Stimulated activated CD4-positive, alpha-beta T cell treated with anti-CD3 and anti-CD28 coated beads, TNF-alpha, amount 100 ng/mL, for 24 hours (primary cell): ENCODE results near the gene CRHR1.

Source experiments
- DNase-seq, 3 experiments: peaks; one replicate each; pipeline ENCODE4 v3.0.0-alpha.2; 2020; ENCODE audit warnings: low read depth in 3 of 3

CRHR1 gene

DNA sequence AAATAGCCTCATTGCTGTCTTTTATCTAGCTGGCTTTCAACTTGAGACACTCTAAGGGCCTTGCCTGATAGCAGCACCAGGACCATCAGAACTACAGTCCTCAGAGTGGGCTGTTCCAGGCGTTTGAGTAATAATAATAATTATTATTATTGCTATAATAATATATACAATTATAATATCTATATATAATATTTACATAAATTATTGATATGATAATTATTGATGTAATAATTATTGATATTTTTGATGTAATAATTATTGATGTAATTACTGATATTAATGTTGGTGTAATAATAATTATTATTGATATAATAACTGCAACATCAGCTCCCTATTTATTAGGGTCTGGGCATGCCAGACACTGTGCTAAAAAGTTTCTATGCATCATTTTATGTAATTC is 25.6 kb upstream of the CRHR1 start:
- DNase-seq = no peak

DNA sequence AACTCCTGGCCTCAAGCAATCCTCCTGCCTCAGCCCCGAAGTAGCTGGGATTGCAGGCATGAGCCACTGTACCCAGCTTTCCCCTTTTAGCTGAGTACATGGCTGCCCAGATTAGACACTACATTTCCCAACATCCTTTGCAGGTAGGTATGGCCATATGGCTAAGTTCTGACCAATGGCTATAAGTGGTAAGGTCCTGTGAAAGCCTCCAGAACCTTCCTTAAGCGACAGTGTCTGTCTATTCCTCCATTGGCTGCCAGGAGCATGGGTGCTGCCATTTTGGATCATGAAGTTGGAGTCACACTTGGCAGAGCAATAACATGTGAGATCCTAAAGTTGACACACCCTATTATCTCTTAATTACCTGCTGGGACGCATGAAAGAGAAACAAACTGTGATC is 24.4 kb upstream of the CRHR1 start:
- DNase-seq = no peak

DNA sequence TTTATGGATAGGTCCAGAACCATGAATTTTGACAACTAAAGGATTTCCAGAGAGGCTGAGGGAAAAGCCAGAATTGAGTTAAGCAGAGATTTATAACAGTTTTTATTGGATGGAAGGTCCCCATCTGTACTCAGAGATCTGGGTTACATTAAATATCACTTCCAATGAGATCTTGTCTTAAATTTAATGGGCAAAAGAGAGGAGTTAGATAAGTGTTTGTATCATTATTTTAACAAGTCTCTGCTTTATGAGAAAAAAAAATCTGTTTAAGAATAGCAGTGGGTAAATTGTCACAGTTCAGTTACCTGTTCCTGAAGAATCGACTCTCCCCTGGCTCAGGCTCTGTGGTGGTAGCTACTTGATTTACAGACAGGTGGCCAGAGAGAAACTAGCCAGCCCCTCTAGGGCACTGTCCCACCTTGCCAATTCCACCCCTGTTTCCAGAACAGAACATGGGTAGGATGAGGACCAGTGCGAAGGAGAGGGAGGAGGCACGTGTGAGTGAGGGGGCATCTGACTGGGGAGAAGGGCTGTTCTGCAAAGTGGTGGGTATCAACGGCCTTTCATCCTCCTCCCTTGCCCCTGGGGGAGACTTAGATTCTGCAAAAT is 22.1 kb upstream of the CRHR1 start:
- DNase-seq = no peak

DNA sequence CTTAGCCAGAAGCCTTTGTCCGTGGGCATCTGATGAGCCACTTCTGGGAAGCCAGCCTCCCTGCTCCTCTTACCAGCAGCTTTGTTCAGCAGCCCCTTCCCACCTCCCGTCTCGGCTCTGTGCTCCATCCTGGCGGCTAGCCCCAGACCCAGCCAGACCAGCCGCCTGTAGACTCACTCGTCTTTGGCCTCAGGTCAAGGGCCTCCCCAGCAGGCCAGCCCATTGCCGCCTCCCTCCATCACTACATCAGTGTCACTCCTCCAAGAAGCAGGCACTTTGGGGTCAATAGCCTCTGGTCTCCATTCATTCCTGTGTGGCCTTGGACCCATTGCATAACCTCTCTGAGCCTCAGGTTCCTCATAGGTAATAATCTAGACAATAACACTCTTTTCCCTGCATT is 20.9 kb upstream of the CRHR1 start:
- DNase-seq = no peak

DNA sequence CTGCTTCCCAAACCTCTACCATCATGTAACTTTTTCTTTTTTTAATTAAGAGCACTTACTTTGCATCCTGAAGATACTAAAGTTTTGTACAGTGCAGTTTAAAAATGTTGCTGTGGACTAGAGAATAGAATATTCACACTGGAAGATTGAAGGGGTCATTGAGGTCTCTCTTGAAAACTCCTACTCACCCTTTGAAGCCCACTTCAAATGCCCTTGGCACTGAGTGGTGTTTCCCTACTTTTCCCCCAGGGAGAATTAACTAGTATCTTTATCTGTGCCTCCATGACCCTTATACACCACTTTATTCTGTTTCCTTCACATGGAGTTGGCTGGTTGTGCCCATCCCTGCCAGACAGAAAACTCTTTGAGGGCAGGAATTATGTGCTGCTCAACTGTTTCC is 19.6 kb upstream of the CRHR1 start:
- DNase-seq = no peak

DNA sequence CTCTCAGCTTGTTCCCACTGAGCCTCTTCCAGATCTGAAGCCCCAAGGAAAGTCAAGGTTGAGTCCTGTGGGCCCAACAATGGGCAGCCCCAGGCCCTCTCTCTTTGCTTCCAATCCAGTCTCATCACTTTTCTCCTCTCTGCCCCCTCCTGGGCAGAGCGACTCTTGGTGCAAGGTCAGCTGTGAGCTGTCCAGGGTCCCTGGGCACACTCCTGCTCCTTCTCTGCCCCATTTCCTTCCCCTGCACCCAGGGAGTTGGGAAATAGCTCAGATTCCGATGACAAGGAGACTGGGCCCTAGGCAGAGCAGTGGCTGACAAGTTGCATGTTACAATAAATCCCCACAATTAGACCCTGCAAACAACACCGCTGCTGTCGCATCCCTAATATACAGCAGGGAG is 16.1 kb upstream of the CRHR1 start:
- no peak for DNase-seq

DNA sequence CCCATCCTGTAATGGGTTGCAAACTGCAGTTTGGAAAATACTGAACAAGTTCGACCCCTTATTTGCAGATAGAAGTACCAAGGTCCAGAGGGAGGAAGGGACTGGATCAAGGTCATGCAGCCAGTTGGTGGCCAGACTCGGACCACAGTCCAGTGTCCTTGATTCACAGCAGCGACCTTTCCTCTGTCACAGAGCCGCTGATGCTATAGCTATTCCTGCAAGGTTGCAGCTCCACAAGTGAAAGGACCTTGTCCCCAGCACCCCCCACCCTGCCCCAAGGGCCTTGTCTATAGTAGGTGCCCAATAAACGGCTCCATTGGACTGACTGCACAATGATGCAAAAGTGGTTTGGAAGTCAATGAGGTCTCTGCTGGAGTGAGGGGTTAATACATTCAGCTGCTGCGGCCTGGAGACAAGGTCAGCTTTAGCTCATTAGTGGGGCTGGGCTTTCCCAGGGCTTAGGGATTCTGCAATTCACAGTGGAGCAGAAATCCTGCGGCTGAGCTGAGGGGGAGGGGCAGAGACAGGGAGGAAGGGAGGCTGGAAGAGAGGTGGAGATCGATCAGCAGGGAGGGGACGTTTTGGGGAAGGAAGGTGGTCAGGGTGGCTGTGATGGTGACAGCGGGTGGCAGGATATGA is 13.4 kb upstream of the CRHR1 start:
- no peak for DNase-seq

DNA sequence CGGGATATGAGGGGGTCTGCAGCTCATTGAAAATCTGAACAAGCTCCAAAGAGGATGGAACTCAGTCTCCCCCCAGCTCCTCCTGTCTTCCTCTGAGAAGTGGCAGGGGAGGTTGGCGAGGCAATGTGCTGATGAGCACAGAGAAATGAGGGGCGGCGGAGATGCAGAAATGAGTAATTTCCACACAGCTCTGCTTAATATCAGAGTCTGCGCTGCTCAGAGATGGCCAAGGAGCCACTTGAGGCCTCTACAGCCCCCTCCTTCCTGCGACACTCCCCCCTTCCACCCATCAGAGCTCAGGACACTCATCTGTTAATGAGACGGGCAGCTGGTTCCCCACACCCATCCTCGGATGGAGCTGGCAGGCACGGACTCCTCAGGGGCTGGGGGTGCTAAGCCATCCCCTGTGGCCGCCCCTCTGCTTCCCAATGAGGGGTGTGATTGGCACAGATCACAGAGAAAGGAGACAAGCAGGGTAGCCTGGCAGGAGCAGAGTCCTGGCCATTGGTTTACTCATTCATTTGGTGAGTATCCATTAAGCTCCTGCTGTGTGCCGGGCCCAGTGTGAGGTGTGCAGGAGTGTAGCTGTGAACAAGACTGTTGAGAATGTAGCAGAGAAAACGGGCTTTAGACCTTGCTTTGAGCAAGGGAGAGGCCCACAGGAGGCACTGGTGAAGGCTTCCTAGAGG is 12.7 kb upstream of the CRHR1 start:
- DNase-seq = no peak

DNA sequence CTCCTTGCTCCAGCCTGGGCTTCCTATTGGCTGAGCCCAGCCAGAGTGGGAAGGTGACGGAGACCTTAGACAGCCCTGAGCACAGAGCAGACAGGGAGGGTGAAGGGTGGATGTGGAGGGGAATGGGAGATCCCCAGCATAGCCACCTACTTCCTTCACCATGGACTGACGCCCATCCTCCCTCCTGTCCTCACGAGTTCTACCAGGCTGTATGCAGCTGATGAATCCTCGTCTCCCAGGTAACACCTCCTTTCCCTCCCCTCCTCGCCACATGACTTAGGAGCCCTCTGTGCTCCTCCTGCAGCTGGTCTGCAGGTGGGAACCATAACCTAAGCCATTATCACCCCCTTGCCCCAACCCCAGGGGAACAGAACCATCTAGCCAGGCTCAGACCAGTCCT is 9.0 kb upstream of the CRHR1 start:
- no peak for DNase-seq

DNA sequence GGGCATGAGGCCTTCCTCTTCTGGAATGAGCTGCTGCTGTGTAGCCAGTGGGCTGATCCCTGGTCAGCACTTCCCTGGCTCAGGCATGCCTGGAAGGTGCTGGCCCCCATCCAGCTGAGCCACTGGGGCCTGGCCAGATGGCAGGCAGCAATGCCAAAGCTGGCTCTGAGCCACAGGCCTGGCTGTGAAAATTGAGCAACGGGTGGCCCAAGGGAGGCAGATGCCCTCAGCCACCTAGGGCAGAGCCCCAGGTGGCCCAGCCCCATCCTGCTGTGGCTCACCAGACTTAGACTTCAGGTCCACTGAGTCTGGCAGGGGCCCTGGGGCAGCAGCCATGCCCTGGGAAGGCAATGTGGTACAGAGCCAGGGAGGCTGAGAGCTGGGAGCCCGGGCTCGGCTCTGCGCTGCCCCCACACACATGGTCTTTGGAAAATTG is 8.5 kb upstream of the CRHR1 start:
- DNase-seq = no peak

DNA sequence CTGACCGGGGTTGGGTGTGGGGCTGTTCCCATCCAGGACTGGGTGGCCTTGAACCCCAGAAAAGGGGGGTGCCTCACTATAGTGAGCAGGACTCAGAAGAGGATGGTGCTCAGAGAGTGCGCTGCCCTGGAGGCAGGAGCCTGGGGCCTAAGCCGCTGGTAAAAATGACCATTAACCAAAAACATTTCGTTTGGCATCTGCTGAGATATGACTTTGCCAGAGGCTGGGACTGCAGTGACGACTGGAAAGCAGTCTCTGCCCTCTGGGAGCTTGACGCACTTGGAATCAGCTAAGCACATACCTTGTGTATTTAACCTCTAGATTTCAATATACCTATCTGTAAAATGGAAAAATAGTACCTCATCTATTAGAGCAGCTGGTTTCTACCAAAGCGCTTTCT is 7.2 kb upstream of the CRHR1 start:
- DNase-seq = no peak

DNA sequence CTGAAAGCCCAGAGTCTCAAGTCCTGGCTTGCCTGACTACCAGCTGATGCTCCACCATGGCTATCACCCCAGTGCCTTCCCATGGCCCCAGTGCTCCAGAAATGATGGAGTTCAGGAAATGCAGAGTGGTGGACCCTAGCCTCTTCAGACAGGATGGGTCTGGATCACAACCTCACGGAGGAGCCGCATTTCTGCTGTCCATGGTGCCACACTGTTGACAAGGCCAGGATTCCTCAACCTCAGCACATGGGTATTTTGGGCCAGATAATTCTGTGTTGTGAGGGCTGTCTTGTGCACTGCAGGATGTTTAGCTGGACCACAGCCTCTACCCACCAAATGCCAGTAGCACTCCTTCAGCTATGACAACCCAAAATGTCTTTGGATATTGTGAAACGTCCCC is 6.7 kb upstream of the CRHR1 start:
- no peak for DNase-seq

DNA sequence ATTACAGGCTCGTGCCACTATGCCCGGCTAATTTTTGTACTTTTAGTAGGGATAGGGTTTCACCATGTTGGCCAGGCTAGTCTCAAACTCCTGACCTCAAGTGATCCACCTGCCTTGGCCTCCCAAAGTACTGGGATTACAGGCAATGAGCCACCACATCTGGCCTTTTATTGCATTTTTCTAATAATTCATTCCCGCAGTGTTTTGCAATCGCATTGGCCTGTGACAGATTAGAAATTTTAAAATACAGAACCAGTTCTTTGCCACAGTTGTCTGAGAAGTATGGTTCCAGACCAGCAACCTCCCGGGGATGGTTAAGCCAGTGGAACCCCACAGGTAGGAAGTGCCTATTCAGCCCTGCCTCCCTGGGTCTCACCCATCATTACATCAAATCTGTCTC is 3.2 kb upstream of the CRHR1 start:
- no peak for DNase-seq

DNA sequence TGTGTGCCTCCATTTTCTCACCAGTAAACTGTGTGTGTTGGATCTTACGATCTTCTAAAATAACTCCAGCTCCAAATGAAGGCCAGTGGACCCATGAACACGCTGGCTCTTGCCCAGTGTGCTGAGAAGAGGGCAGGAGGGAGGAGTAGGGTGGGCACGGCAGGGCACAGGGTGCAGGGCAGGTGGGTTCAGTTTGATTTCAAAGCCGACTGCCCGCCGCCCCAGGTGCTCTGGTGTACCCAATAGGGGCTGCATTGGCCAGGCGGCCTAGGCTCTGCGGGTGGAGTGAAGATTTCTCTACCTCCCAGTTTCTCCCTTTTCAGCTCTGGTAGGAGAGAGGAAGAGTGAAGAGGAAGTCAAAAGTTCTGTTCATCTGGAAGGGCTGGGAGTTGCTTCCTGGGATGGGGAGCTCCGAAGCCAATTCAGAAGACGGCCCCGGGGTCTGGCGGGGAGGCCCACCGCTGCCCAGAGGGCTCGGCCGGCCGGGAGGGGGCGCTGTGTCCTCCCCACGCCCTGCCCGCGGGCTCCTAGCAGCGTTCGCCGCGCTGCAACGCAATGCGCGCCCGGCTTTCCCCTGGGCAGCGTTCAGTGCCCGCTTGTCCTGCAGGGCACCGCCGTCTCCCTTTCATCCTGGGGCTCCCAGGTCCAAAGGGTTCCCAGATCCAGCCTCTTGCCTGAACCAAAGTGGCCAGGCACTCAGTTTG is 1.1 kb upstream of the CRHR1 start:
- peak in 2 of 3 experiments; percentile 12 to 51 for DNase-seq

DNA sequence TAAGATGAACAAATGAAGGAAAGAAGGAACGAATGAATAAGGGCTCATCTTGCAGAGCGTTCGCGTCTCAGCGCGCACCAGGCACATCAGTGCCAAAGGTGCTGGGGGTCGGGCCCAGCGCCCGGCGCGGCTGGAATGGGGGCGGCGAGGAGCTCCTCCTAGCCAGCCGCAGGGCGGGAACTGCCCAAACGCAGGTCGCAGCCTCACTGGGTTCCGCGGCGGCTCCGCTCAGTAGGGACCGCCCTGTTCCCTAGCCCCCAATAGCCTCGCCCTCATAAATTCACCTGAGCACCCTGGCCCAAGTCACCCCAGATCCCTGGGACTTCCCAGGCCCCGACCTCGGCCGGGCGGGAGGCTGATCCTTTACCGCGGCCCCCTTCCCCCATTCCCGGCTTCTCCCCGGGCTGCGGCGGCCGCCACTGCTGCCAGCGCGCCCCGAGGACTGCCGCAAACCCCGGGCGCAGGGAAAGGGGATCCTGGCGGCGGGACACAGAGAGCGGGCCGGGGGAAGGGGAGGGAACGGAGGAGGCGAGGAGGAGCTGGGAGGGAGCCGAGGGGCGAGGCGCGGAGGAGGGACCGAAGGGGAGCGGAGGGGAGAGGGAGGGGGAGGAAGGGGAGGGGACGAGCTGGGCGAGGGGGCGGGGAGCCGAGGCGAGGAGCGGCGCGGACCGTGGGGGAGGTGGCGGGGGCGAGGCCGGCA is 377 bp upstream of the CRHR1 start:
- peak in 1 of 3 experiments; percentile 9 for DNase-seq

DNA sequence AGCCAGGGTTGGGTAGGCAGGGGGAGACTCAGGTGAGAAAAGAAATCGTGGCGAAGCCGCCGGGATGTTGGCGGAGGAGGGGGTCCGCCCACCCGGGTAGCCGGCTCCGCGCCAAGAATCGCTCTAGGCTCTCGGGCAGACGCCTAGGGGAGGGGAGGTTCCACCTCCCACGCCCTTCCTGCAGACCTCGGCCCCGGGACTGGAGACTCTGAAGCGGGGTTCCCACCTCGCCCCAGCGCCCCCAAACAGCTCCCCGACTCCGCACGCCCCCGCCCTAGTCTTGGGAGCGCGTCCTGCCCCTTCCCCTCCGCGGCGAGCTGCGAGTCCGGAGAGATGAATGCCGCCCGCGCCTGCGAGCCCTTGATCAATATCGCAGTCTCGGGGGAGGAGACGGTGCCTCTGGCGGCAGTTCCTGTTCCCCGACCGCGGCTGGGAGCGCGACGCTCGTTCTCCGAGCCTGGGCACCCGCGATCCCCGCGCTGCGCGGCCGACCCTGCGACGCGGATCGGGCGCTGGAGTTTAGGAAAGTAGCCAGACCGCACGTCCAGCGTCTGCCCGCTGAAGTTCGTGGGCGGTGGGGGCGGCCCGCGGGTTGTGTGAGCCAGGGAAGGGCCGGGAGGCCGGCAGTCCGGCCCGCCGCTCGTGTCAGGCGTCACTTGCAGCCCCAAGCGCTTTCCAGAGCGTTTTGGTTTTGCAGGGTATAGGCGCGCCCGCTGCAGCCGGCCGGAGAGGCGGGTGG is 790 bp downstream of the CRHR1 start:
- peak in 1 of 3 experiments; percentile 47 for DNase-seq

DNA sequence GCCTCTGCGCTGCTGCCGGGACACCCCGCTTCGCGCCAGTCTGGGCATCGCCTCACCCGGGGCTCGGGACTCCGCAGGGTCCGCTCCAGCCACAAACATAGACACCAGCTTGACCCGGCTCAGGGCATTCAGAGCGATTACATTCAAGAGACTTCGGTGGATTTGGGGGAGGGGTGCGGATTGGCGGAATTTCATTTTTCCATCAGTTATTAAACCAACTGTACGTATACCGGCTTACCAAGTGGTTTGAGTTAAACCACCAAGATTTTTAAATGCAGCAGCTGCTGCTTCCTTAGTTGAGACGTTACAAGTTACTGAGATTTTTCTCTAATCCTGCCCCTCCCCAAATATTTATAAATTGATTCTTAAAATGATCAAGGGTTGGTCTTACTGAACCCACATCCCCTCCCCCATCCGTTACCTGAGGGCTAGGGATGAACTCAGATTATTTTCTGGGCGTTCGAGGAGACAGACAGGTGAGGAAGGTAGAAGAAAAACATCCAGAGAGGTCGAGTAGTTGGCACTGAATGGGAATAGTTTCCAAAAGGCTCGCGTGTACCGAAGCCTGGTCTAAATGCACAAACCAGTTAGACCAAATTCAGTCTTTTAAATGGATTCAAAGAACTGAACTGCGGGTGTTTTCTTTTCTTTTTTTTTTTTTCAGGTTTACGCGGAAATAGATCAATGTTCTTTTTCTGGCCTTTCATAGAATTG is 1.5 kb downstream of the CRHR1 start:
- no peak for DNase-seq

DNA sequence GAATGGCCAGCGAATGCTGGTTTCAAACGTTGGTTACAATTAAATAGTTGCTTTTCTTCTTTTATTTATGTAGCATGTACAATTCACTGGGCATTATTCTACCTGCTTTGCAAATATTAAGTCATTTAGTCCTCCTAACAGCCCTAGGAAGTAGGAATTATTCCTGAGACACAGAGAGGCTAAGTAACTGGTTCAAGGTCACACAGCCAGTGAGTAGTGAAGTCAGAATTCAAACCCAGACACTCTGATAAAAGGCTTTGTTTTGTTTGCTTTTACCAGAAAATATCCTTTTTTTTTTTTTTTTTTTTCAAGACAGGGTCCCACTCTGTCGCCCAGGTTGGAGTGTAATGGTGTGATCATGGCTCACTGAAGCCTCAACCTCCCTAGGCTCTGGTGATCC is 2.2 kb downstream of the CRHR1 start:
- no peak for DNase-seq

DNA sequence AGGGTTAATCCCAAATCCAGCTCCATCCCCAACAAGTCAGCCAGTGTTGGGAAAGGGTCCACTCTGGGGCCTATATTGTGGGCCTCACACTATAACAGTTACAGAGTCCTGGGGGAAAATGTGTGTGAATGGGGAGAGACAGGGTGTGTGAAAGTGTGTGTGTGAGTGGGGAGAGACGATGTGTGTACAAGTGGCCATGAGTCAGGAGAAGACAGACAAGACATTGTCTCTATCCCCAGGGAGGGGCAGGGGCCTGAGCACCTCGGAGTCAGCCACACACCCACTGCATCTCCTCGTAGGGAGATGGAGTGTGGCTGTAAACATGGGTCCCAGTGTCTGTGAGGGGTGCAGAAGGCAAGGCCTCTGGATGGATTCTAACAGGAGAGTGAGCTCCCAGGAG is 2.9 kb downstream of the CRHR1 start:
- DNase-seq = no peak

DNA sequence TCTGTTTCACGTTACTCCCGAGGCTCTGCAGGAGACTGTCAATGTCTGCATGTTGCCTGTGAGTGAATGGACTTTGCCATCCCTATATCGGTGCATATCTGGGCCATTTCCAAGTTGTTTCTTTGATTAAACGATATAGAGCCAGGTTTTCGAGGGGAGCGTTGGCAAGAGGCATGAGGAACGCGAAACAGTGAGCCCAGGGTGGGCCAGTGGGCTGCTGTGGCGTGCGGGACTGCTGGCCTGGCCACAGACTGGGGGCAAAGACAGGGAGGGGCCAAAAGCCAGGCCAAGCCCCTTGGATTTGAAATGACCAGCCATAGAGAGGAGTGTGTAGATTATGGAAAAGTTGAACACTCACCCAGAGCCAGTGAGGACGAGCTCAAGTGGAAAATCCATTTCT is 3.5 kb downstream of the CRHR1 start:
- DNase-seq = no peak

DNA sequence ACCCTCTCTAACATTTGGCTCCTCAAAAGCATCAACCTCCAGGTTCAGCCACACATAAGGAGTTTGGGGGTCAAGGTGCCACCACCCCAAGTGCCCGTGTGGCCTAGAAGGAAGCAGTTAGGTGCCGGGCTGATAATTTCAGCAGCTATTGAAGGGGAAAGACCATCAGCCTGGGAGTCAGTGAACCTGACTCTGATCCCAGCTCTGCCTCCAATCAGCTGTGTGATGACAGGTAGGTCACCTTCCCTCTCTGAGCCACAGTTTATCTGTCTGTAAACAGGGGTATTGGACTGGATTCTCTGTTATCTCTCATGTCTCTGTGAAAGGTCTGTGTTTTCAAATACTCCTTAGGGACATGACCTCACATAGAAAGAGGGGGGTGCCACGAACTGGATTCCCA is 3.9 kb downstream of the CRHR1 start:
- DNase-seq = no peak
